ENCODE measurements around the gene GPANK1. TPM values are rescaled to one million over a fixed set of nuclear protein-coding genes. Genes with fewer than 3 reads are reported as not detected.

GPANK1 gene
- total and polyA plus RNA-seq, 2 of the 13 experiments (the other 11 are each of a cell fraction or from before 2014, with no cell fraction given), result 15.4 to 22.8 TPM

DNA sequence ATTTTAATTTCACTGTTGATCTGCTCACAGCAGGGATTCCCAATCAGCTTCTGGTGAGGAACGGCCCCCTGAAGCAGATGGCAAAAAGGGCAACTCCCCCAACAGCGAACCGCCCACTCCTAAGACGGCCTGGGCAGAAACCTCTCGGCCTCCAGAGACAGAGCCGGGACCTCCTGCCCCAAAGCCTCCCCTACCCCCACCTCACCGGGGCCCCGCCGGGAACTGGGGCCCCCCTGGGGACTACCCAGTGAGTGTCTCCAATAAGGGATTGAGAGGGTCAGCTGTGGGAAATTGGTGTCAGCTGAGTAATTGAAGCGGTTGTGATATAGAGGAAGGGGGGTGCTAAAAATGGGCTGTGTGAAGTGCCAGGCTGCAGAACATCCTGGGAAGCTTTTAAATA is 37.8 kb downstream of the GPANK1 start:
- BruUV-seq (replicated peaks), result no TSS peak
- DNase-seq (ENCODE audit: low spot score) (no peak), FAIRE-seq (no peak), ATAC-seq (no peak)
- Histone ChIP-seq H3K9ac (ENCODE audit: insufficient read depth, low read depth, low read length) (no peak overlapping the region), H3K27ac (ENCODE audit: extremely low read length, insufficient read depth, low read length) (no peak overlapping the region), H3K79me2 (ENCODE audit: insufficient read depth, low read length) (peaks cover 25% of the 10 kb centered on the region), H3K9me3 (ENCODE audit: low read length) (no peaks in the 10 kb centered on the region), H3K4me2 (ENCODE audit: low read depth, low read length) (no peak overlapping the region), H3K36me3 (replicated peaks in 1 of 2; ENCODE audit: control insufficient read depth in 1 of 2, insufficient read depth in 2 of 2, low read length in 2 of 2) (peaks cover 70 to 95% of the 10 kb centered on the region in 2 experiments), H4K20me1 (ENCODE audit: insufficient read depth, low read length) (peaks cover 11% of the 10 kb centered on the region; the same call in 1 of the 2 replicates), H3K27me3 (ENCODE audit: control insufficient read depth in 1 of 2, insufficient read depth in 2 of 2, low read length in 2 of 2) (no peaks in the 10 kb centered on the region), H3K4me3 (replicated peaks in 1 of 3; ENCODE audit: insufficient read depth in 1 of 3, low read depth in 2 of 3, low read length in 3 of 3) (no peak overlapping the region), H3K4me1 (ENCODE audit: insufficient read depth, low read length) (peaks cover 11% of the 10 kb centered on the region), H2AFZ (ENCODE audit: low read length) (no peak overlapping the region)
- CTCF ChIA-PET (ENCODE audit: low intra/inter-chr PET ratio, low total read pairs), result no interaction called here
- intact Hi-C loops (cut with micrococcal nuclease; ENCODE audit: unreplicated experiment), result no loop called here
- POLR2A ChIA-PET, result interaction anchor here (3.4 kb wide), 1 partner anchor 25 kb away, joined by 11 read pairs; the partner anchor contains the start of gene BAG6
- 97% methylated on average over 10 of the region's 10 CpGs for WGBS (ENCODE audit: low lambda C conversion rate)
- TF ChIP-seq, protein P1, sequence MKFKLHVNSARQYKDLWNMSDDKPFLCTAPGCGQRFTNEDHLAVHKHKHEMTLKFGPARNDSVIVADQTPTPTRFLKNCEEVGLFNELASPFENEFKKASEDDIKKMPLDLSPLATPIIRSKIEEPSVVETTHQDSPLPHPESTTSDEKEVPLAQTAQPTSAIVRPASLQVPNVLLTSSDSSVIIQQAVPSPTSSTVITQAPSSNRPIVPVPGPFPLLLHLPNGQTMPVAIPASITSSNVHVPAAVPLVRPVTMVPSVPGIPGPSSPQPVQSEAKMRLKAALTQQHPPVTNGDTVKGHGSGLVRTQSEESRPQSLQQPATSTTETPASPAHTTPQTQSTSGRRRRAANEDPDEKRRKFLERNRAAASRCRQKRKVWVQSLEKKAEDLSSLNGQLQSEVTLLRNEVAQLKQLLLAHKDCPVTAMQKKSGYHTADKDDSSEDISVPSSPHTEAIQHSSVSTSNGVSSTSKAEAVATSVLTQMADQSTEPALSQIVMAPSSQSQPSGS (CRISPR knock-in tag; IDR thresholded peaks at IDR 0.05), result no peak
- TF ChIP-seq AHR (CRISPR knock-in tag; IDR thresholded peaks at IDR 0.05) (no peak), PCBP2 (optimal IDR thresholded peaks at IDR 0.05; ENCODE audit: low read depth, low read length, poor library complexity, severe bottlenecking) (no peak), MTF1 (CRISPR knock-in tag; IDR thresholded peaks at IDR 0.05) (no peak), MLLT10 (CRISPR knock-in tag; IDR thresholded peaks at IDR 0.05) (no peak), ATM (IDR thresholded peaks at IDR 0.05; ENCODE audit: borderline replicate concordance) (no peak), SP4 (CRISPR knock-in tag; IDR thresholded peaks at IDR 0.05) (no peak), TBL1XR1 (IDR thresholded peaks at IDR 0.05; ENCODE audit: borderline replicate concordance, low read length, partially characterized antibody) (no peak), ZNF382 (CRISPR knock-in tag; IDR thresholded peaks at IDR 0.05; ENCODE audit: borderline replicate concordance) (no peak), ZFP36L2 (CRISPR knock-in tag; IDR thresholded peaks at IDR 0.05) (no peak), NFKB2 (CRISPR knock-in tag; IDR thresholded peaks at IDR 0.05; ENCODE audit: borderline replicate concordance) (no peak), HOXA9 (CRISPR knock-in tag; IDR thresholded peaks at IDR 0.05; ENCODE audit: borderline replicate concordance) (no peak), ZNF773 (CRISPR knock-in tag; IDR thresholded peaks at IDR 0.05; ENCODE audit: borderline replicate concordance) (no peak), NR3C1 (CRISPR knock-in tag; IDR thresholded peaks at IDR 0.05) (no peak), PTBP1 (IDR thresholded peaks at IDR 0.05; ENCODE audit: low read depth, low read length, poor library complexity, severe bottlenecking) (no peak), ZNF616 (CRISPR knock-in tag; IDR thresholded peaks at IDR 0.05; ENCODE audit: low read depth) (no peak), NFRKB (IDR thresholded peaks at IDR 0.05) (no peak), SMARCC2 (IDR thresholded peaks at IDR 0.05) (no peak)
- TF ChIP-seq, protein P2, sequence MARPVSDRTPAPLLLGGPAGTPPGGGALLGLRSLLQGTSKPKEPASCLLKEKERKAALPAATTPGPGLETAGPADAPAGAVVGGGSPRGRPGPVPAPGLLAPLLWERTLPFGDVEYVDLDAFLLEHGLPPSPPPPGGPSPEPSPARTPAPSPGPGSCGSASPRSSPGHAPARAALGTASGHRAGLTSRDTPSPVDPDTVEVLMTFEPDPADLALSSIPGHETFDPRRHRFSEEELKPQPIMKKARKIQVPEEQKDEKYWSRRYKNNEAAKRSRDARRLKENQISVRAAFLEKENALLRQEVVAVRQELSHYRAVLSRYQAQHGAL (CRISPR knock-in tag; IDR thresholded peaks at IDR 0.05; ENCODE audit: not compliant biosample characterization), result no peak
- TF ChIP-seq, protein P3, sequence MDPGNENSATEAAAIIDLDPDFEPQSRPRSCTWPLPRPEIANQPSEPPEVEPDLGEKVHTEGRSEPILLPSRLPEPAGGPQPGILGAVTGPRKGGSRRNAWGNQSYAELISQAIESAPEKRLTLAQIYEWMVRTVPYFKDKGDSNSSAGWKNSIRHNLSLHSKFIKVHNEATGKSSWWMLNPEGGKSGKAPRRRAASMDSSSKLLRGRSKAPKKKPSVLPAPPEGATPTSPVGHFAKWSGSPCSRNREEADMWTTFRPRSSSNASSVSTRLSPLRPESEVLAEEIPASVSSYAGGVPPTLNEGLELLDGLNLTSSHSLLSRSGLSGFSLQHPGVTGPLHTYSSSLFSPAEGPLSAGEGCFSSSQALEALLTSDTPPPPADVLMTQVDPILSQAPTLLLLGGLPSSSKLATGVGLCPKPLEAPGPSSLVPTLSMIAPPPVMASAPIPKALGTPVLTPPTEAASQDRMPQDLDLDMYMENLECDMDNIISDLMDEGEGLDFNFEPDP (CRISPR knock-in tag; conservative IDR thresholded peaks at IDR 0.05), result no peak
- in situ Hi-C loops (cut with HindIII; ENCODE audit: extremely low pct_ligation_motif_present, low pct_unique_long_range_greater_than_20kb), result no loop called here

Data from HepG2 (cell line).